Mesothelial cell of epicardium (in vitro differentiated cells): ENCODE measurements around the gene EIF4G3. TPM values are rescaled to one million over a fixed set of nuclear protein-coding genes. Genes with fewer than 3 reads are reported as not detected.
"Not testable (repeated sequence)": the region's sequence is repeated elsewhere in the genome, so short reads cannot be mapped to it uniquely, and the experiment has no call there.

ENCODE experiments used
- DNase-seq, 2 experiments: peaks; one replicate each; pipeline ENCODE4 v3.0.0; 2021; ENCODE audit warnings: low spot score in 2 of 2; ENCODE audit not compliant: unreplicated experiment in 2 of 2
- H3K27ac Mint-ChIP-seq: 2 replicates; pipeline ENCODE4 v1.8.0; 2021; ENCODE audit warnings: mixed read lengths
- H3K27me3 Mint-ChIP-seq: 2 replicates; pipeline ENCODE4 v1.8.0; 2021; ENCODE audit warnings: low read depth, mixed read lengths
- H3K36me3 Mint-ChIP-seq: 2 replicates; pipeline ENCODE4 v1.8.0; 2021; ENCODE audit warnings: mixed read lengths
- H3K4me1 Mint-ChIP-seq: 2 replicates; pipeline ENCODE4 v1.8.0; 2021; ENCODE audit warnings: mixed read lengths
- H3K4me3 Mint-ChIP-seq: 2 replicates; pipeline ENCODE4 v1.8.0; 2021; ENCODE audit warnings: mild to moderate bottlenecking, moderate library complexity, mixed read lengths
- H3K9me3 Mint-ChIP-seq: 2 replicates; pipeline ENCODE4 v1.8.0; 2021; ENCODE audit warnings: mixed read lengths
- total RNA-seq: library from RNA; stranded (reverse); gene quantifications from 3 replicates; pipeline ENCODE4 v1.2.1, GENCODE V29; 2021
- TF ChIP-seq, protein P1 (sequence below): fragments of 200-600 bp; sonication (generic); IDR thresholded peaks from one replicate; pipeline ENCODE4 v1.5.0; 2021; ENCODE audit warnings: antibody characterized with exemption; ENCODE audit not compliant: unreplicated experiment

Gene EIF4G3
- total RNA-seq, 1 donor from 2014 or later: 106 TPM

DNA sequence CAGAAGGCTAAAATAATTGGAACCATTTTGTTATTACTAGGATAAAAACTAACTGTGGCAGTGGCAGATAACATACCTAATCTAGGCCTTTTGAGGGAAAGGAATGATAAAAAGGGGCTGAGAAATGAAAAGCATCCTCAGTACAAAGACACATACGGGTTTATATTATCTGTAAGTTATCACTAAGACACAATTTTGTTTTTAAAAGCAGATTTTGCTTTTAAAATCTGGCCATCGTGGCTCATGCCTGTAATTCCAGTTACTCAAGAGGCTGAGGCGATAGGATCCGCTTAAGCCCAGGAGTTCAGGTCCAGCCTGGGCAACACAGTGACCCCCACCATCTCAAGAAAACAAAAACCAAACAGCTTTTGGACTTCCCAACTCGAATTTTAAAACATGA is 364.8 kb downstream of the EIF4G3 start:
- Mint-ChIP-seq H3K27ac (peak overlapping the region; percentile 16), H3K9me3 (no peaks in the 10 kb centered on the region), H3K4me3 (no peak overlapping the region), H3K36me3 (peaks cover 21% of the 10 kb centered on the region), H3K4me1 (peaks cover 6% of the 10 kb centered on the region), H3K27me3 (no peaks in the 10 kb centered on the region)
- no peak for DNase-seq
- TF ChIP-seq, protein P1, sequence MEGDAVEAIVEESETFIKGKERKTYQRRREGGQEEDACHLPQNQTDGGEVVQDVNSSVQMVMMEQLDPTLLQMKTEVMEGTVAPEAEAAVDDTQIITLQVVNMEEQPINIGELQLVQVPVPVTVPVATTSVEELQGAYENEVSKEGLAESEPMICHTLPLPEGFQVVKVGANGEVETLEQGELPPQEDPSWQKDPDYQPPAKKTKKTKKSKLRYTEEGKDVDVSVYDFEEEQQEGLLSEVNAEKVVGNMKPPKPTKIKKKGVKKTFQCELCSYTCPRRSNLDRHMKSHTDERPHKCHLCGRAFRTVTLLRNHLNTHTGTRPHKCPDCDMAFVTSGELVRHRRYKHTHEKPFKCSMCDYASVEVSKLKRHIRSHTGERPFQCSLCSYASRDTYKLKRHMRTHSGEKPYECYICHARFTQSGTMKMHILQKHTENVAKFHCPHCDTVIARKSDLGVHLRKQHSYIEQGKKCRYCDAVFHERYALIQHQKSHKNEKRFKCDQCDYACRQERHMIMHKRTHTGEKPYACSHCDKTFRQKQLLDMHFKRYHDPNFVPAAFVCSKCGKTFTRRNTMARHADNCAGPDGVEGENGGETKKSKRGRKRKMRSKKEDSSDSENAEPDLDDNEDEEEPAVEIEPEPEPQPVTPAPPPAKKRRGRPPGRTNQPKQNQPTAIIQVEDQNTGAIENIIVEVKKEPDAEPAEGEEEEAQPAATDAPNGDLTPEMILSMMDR: no peak

DNA sequence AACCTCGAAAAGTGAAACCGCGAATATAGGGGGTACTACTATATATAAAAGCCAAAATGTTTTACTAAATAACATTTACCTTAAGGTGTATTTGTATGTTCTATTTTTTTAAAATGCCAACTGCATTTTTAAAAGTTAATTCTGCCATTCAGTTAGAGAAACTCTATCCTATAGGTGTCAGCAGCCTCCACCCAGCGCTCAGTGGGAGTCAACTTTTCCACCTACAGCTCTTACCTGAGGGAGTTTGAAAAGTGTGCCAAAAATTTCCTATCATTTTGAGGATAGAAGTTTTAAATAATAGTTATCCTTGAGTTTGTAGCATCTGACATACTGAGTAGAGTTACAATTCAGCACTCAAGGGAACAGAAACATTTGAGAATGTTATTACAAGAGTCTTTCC is 383.5 kb downstream of the EIF4G3 start:
- Mint-ChIP-seq H3K27ac (no peak overlapping the region), H3K4me3 (no peak overlapping the region), H3K4me1 (peaks cover 2% of the 10 kb centered on the region), H3K36me3 (no peaks in the 10 kb centered on the region), H3K27me3 (no peaks in the 10 kb centered on the region), H3K9me3 (no peaks in the 10 kb centered on the region)
- no peak for DNase-seq
- TF ChIP-seq, protein P1: no peak

DNA sequence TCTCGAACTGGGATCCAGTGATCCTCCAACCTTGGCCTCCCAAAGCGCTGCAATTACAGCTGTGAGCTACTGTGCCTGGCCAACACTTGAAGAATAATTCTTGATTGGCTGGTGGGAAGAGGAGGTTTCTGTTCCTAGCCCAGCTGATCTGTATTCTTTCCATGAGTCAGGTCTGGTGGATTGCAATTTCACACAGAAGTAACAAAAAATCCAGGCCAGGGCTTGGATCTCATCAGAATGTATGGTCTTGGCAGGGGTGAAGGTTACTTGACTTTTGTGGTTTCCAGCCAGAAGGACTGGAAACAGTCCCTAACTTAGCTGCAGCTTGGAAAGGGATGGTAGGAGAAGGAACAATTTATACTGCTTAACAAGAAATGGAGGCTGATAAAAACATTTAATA is 384.5 kb downstream of the EIF4G3 start:
- DNase-seq: no peak
- no peaks in the 10 kb centered on the region for H3K9me3 Mint-ChIP-seq
- TF ChIP-seq, protein P1: no peak
- no peaks in the 10 kb centered on the region for H3K36me3 Mint-ChIP-seq
- no peak overlapping the region for H3K27ac Mint-ChIP-seq
- H3K27me3 Mint-ChIP-seq: no peaks in the 10 kb centered on the region
- H3K4me1 Mint-ChIP-seq: peaks cover 9% of the 10 kb centered on the region
- no peak overlapping the region for H3K4me3 Mint-ChIP-seq

DNA sequence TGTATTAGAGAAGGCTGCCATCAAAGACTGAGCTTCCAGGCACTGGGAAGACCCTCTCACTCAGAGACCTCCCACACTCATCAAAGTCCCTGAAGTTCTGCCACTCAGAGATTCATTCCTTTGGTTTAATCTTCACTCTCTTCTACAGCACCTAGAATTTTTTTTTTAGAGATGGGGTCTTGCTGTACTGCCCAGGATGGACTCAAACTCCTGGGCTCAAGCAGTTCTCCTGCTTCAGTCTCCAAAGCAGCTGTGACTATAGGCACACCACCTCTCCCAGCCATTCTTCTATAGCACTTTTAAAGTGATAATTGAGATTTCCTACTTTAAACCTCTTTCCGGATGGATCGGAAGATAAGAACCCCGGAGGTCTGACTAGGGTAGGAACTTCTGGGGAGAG is 385.9 kb downstream of the EIF4G3 start:
- H3K4me3 Mint-ChIP-seq: no peak overlapping the region
- TF ChIP-seq, protein P1: no peak
- H3K27ac Mint-ChIP-seq: peak overlapping the region; percentile 56
- peaks cover 9% of the 10 kb centered on the region for H3K4me1 Mint-ChIP-seq
- no peaks in the 10 kb centered on the region for H3K9me3 Mint-ChIP-seq
- H3K27me3 Mint-ChIP-seq: no peaks in the 10 kb centered on the region
- H3K36me3 Mint-ChIP-seq: no peaks in the 10 kb centered on the region
- no peak for DNase-seq

DNA sequence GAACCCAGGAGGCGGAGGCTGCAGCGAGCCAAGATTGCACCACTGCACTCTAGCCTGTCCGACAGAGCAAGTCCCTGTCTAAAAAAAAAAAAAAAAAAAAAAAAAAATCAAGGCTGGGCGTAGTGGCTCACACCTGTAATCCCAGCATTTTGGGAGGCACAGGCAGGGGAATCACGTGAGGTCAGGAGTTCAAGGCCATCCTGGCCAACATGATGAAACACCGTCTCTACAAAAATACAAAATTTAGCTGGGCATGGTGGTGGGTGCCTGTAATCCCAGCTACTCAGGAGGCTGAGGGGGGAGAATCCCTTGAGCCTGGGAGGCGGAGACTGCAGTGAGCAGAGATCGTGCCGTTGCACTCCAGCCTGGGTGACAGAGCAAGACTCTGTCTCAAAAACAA is 387.1 kb downstream of the EIF4G3 start:
- not testable (repeated sequence) for H3K36me3 Mint-ChIP-seq, H3K4me3 Mint-ChIP-seq, H3K27ac Mint-ChIP-seq, DNase-seq, H3K9me3 Mint-ChIP-seq, H3K27me3 Mint-ChIP-seq
- peaks cover 19% of the 10 kb centered on the region for H3K4me1 Mint-ChIP-seq

DNA sequence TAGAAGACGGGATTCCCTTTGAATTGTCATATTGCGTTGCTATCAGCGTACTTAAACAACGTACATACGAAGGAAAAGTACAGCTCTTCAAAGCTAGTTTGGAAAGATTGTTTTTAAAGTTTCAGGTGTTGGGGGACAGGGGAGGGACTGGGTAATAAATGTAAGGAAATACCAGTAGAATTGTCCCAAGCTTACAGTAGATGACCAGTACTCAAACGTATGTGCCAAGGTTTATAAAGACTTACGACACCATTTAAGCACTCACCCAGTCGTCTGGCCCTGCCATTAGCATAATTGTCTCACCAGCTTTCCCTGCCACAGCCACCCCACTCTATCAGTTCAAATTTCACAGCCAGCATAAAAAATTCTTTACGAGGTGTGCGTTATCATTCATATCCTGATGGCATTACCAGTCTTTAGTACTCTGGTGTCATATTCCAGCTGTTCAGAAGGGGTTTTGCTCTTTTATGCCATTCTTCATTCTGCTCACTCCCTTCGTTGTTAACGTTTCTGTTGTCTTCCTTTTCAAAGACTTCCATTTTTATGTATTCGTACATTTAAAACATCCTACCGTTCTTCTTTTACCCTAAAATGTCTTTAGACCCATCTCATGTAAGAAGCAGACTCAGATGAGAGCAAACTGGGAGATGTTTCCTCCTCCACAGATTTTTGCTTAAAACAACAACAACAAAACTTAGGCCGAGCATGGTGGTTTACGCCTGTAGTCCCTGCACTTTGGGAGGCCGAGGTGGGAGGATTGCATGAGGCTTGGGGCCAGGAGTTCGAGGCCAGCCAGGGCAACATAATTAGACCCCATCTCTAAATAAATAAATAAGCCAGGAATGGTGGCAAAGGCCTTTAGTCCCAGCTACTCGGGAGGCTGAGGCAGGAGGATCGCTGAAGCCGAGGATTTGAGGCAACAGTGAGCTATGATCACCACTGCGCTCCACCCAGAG is 388.6 kb downstream of the EIF4G3 start:
- TF ChIP-seq, protein P1: no peak
- Mint-ChIP-seq H3K36me3 (no peaks in the 10 kb centered on the region), H3K4me1 (peaks cover 25% of the 10 kb centered on the region), H3K9me3 (no peaks in the 10 kb centered on the region), H3K27me3 (no peaks in the 10 kb centered on the region), H3K4me3 (peak overlapping the region; percentile 93), H3K27ac (peak overlapping the region; percentile 95)
- no peak for DNase-seq
